Measurements from ENCODE around the gene PEAK1. TPM values are rescaled to one million over a fixed set of nuclear protein-coding genes. Genes with fewer than 3 reads are reported as not detected.
"Not testable (repeated sequence)": the region's sequence is repeated elsewhere in the genome, so short reads cannot be mapped to it uniquely, and the experiment has no call there.

Gene PEAK1
- total RNA-seq, 1 experiment from 2014 or later, result 2.5 TPM

GRCh38 chr15:77160562-77161478 lies 259.1 kb downstream of the PEAK1 start:
- H3K4me3 ChIP-seq (ENCODE audit: low read length), result no peak overlapping the region
- DNase-seq, result no peak
- no peak overlapping the region for H2AFZ ChIP-seq (ENCODE audit: low read length)
- no peaks in the 10 kb centered on the region for H3K79me2 ChIP-seq (ENCODE audit: low read length)
- H3K27ac ChIP-seq (ENCODE audit: low read length), result no peak overlapping the region
- no peaks in the 10 kb centered on the region for H3K9me3 ChIP-seq (ENCODE audit: low read length)
- H3K36me3 ChIP-seq (ENCODE audit: insufficient read depth, low read length), result no peaks in the 10 kb centered on the region
- peaks cover 9% of the 10 kb centered on the region for H3K4me1 ChIP-seq (ENCODE audit: low read length)
- H3K9me2 ChIP-seq (replicated peaks; ENCODE audit: insufficient read depth, low read length), result no peaks in the 10 kb centered on the region
- H3K27me3 ChIP-seq (ENCODE audit: low read length), result no peaks in the 10 kb centered on the region
- H3K9ac ChIP-seq (ENCODE audit: low read length), result no peak overlapping the region
- H3K4me2 ChIP-seq (ENCODE audit: low read depth, low read length, poor library complexity, severe bottlenecking), result no peak overlapping the region
- H4K20me1 ChIP-seq (ENCODE audit: insufficient read depth, low read depth, low read length), result no peaks in the 10 kb centered on the region

DNA sequence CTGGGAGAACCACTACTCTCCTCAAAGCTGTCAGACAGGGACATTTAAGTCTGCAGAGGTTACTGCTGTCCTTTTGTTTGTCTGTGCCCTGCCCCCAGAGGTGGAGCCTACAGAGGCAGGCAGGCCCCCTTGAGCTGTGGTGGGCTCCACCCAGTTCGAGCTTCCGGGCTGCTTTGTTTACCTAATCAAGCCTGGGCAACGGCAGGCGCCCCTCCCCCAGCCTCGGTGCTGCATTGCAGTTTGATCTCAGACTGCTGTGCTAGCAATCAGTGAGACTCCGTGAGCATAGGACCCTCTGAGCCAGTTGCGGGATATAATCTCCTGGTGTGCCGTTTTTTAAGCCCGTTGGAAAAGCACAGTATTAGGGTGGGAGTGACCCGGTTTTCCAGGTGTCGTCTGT lies 263.9 kb downstream of the PEAK1 start:
- not testable (repeated sequence) for H3K79me2 ChIP-seq (ENCODE audit: low read length); H4K20me1 ChIP-seq (ENCODE audit: insufficient read depth, low read depth, low read length); H3K27ac ChIP-seq (ENCODE audit: low read length); H3K9me3 ChIP-seq (ENCODE audit: low read length); H3K4me2 ChIP-seq (ENCODE audit: low read depth, low read length, poor library complexity, severe bottlenecking); H3K4me3 ChIP-seq (ENCODE audit: low read length); H3K9me2 ChIP-seq (replicated peaks; ENCODE audit: insufficient read depth, low read length); H2AFZ ChIP-seq (ENCODE audit: low read length); H3K9ac ChIP-seq (ENCODE audit: low read length); H3K27me3 ChIP-seq (ENCODE audit: low read length); H3K4me1 ChIP-seq (ENCODE audit: low read length); H3K36me3 ChIP-seq (ENCODE audit: insufficient read depth, low read length)
- peak; percentile 14 for DNase-seq

GRCh38 chr15:77148191-77148590 lies 271.7 kb downstream of the PEAK1 start:
- no peaks in the 10 kb centered on the region for H3K9me2 ChIP-seq (replicated peaks; ENCODE audit: insufficient read depth, low read length)
- no peak overlapping the region for H3K4me2 ChIP-seq (ENCODE audit: low read depth, low read length, poor library complexity, severe bottlenecking)
- DNase-seq, result peak; percentile 39
- H3K9ac ChIP-seq (ENCODE audit: low read length), result no peak overlapping the region
- no peaks in the 10 kb centered on the region for H3K79me2 ChIP-seq (ENCODE audit: low read length)
- no peak overlapping the region for H3K27ac ChIP-seq (ENCODE audit: low read length)
- no peaks in the 10 kb centered on the region for H4K20me1 ChIP-seq (ENCODE audit: insufficient read depth, low read depth, low read length)
- H3K4me3 ChIP-seq (ENCODE audit: low read length), result no peak overlapping the region
- H3K36me3 ChIP-seq (ENCODE audit: insufficient read depth, low read length), result no peaks in the 10 kb centered on the region
- no peaks in the 10 kb centered on the region for H3K27me3 ChIP-seq (ENCODE audit: low read length)
- H3K4me1 ChIP-seq (ENCODE audit: low read length), result no peaks in the 10 kb centered on the region
- H2AFZ ChIP-seq (ENCODE audit: low read length), result no peak overlapping the region
- no peaks in the 10 kb centered on the region for H3K9me3 ChIP-seq (ENCODE audit: low read length)

- DNase-seq, result peak; percentile 29
- Histone ChIP-seq H3K79me2 (ENCODE audit: low read length) (no peaks in the 10 kb centered on the region), H2AFZ (ENCODE audit: low read length) (no peak overlapping the region), H4K20me1 (ENCODE audit: insufficient read depth, low read depth, low read length) (no peaks in the 10 kb centered on the region), H3K27ac (ENCODE audit: low read length) (no peak overlapping the region), H3K4me1 (ENCODE audit: low read length) (no peaks in the 10 kb centered on the region), H3K9me3 (ENCODE audit: low read length) (no peaks in the 10 kb centered on the region), H3K4me3 (ENCODE audit: low read length) (no peak overlapping the region), H3K4me2 (ENCODE audit: low read depth, low read length, poor library complexity, severe bottlenecking) (no peak overlapping the region), H3K36me3 (ENCODE audit: insufficient read depth, low read length) (no peaks in the 10 kb centered on the region), H3K27me3 (ENCODE audit: low read length) (no peaks in the 10 kb centered on the region; the same call in 1 of the 2 replicates), H3K9ac (ENCODE audit: low read length) (no peak overlapping the region), H3K9me2 (replicated peaks; ENCODE audit: insufficient read depth, low read length) (no peaks in the 10 kb centered on the region)
Measured at GRCh38 chr15:77145370-77145769, 274.5 kb downstream of the PEAK1 start.

GRCh38 chr15:77144492-77145070 lies 275.3 kb downstream of the PEAK1 start:
- Histone ChIP-seq H3K9me3 (ENCODE audit: low read length) (no peaks in the 10 kb centered on the region), H3K27me3 (ENCODE audit: low read length) (no peaks in the 10 kb centered on the region; the same call in 1 of the 2 replicates), H3K9me2 (replicated peaks; ENCODE audit: insufficient read depth, low read length) (no peaks in the 10 kb centered on the region), H3K79me2 (ENCODE audit: low read length) (no peaks in the 10 kb centered on the region), H3K9ac (ENCODE audit: low read length) (no peak overlapping the region), H2AFZ (ENCODE audit: low read length) (no peak overlapping the region), H3K36me3 (ENCODE audit: insufficient read depth, low read length) (no peaks in the 10 kb centered on the region), H3K4me3 (ENCODE audit: low read length) (no peak overlapping the region), H3K4me2 (ENCODE audit: low read depth, low read length, poor library complexity, severe bottlenecking) (no peak overlapping the region), H3K27ac (ENCODE audit: low read length) (no peak overlapping the region), H3K4me1 (ENCODE audit: low read length) (no peaks in the 10 kb centered on the region), H4K20me1 (ENCODE audit: insufficient read depth, low read depth, low read length) (no peaks in the 10 kb centered on the region)
- DNase-seq, result peak; percentile 26

DNA sequence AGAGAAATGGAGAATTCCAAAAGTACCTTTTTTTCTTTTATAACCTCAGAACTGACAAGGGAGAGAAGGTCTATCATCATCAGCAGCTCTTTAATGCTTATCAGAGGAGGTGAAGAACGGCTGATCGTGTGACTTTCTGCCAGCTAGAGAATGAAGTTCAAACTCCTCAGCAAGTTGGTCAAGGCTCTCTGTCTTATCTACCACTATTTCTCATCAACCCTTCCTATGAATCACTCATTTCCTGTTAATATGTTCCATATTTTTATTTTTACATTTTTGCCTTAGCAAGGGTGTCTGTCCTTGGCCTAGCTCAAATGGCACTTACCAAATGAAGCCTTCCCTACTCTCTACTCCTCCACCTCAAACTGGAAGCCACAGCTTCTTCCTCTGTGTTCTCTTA lies 275.9 kb downstream of the PEAK1 start:
- H2AFZ ChIP-seq (ENCODE audit: low read length), result no peak overlapping the region
- no peaks in the 10 kb centered on the region for H4K20me1 ChIP-seq (ENCODE audit: insufficient read depth, low read depth, low read length)
- no peak overlapping the region for H3K4me3 ChIP-seq (ENCODE audit: low read length)
- no peak overlapping the region for H3K9ac ChIP-seq (ENCODE audit: low read length)
- no peak for DNase-seq
- no peaks in the 10 kb centered on the region; the same call in 1 of the 2 replicates for H3K27me3 ChIP-seq (ENCODE audit: low read length)
- no peak overlapping the region for H3K4me2 ChIP-seq (ENCODE audit: low read depth, low read length, poor library complexity, severe bottlenecking)
- no peaks in the 10 kb centered on the region for H3K36me3 ChIP-seq (ENCODE audit: insufficient read depth, low read length)
- no peaks in the 10 kb centered on the region for H3K9me2 ChIP-seq (replicated peaks; ENCODE audit: insufficient read depth, low read length)
- H3K9me3 ChIP-seq (ENCODE audit: low read length), result no peaks in the 10 kb centered on the region
- H3K79me2 ChIP-seq (ENCODE audit: low read length), result no peaks in the 10 kb centered on the region
- no peak overlapping the region for H3K27ac ChIP-seq (ENCODE audit: low read length)
- H3K4me1 ChIP-seq (ENCODE audit: low read length), result no peaks in the 10 kb centered on the region

DNA sequence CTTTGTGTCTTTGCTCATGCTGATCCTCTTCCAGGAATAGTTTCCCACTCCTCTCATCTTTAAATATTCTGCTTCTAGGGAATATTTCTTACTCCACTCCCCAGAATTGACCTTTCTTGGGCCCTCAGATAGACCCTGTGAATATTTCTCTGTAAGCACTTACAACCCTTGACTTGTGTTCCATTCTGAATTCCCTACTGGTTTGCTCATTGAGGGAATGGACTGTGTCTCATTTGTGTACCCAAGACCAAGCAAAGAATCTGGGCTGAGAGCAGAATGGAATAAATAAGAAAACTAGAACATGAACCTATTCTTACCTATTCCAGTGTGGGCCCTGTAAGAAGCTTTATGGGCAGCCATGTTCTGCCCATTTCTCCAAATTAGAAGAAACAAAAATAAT lies 276.3 kb downstream of the PEAK1 start:
- no peaks in the 10 kb centered on the region; the same call in 1 of the 2 replicates for H3K27me3 ChIP-seq (ENCODE audit: low read length)
- peak; percentile 12 for DNase-seq
- H3K4me3 ChIP-seq (ENCODE audit: low read length), result no peak overlapping the region
- no peaks in the 10 kb centered on the region for H3K79me2 ChIP-seq (ENCODE audit: low read length)
- H4K20me1 ChIP-seq (ENCODE audit: insufficient read depth, low read depth, low read length), result no peaks in the 10 kb centered on the region
- H3K9me2 ChIP-seq (replicated peaks; ENCODE audit: insufficient read depth, low read length), result no peaks in the 10 kb centered on the region
- no peaks in the 10 kb centered on the region for H3K36me3 ChIP-seq (ENCODE audit: insufficient read depth, low read length)
- H3K9me3 ChIP-seq (ENCODE audit: low read length), result no peaks in the 10 kb centered on the region
- no peak overlapping the region for H3K9ac ChIP-seq (ENCODE audit: low read length)
- H3K27ac ChIP-seq (ENCODE audit: low read length), result no peak overlapping the region
- no peaks in the 10 kb centered on the region for H3K4me1 ChIP-seq (ENCODE audit: low read length)
- H3K4me2 ChIP-seq (ENCODE audit: low read depth, low read length, poor library complexity, severe bottlenecking), result no peak overlapping the region
- H2AFZ ChIP-seq (ENCODE audit: low read length), result no peak overlapping the region

- no peak overlapping the region for H3K4me2 ChIP-seq (ENCODE audit: low read depth, low read length, poor library complexity, severe bottlenecking)
- no peaks in the 10 kb centered on the region for H4K20me1 ChIP-seq (ENCODE audit: insufficient read depth, low read depth, low read length)
- peak; percentile 4 for DNase-seq
- H3K9ac ChIP-seq (ENCODE audit: low read length), result no peak overlapping the region
- no peak overlapping the region for H3K4me3 ChIP-seq (ENCODE audit: low read length)
- no peak overlapping the region for H2AFZ ChIP-seq (ENCODE audit: low read length)
- no peaks in the 10 kb centered on the region for H3K36me3 ChIP-seq (ENCODE audit: insufficient read depth, low read length)
- H3K27me3 ChIP-seq (ENCODE audit: low read length), result no peaks in the 10 kb centered on the region; the same call in 1 of the 2 replicates
- no peaks in the 10 kb centered on the region for H3K79me2 ChIP-seq (ENCODE audit: low read length)
- H3K9me3 ChIP-seq (ENCODE audit: low read length), result no peaks in the 10 kb centered on the region
- no peaks in the 10 kb centered on the region for H3K9me2 ChIP-seq (replicated peaks; ENCODE audit: insufficient read depth, low read length)
- H3K27ac ChIP-seq (ENCODE audit: low read length), result no peak overlapping the region
- H3K4me1 ChIP-seq (ENCODE audit: low read length), result no peaks in the 10 kb centered on the region
Measured at GRCh38 chr15:77143191-77143590, 276.7 kb downstream of the PEAK1 start.

Measured in Karpas-422 (cell line).